Rectal smooth muscle tissue (tissue), 1 donor: ENCODE measurements around the gene CRAT.
"Not testable (repeated sequence)": the region's sequence is repeated elsewhere in the genome, so short reads cannot be mapped to it uniquely, and the experiment has no call there.

ENCODE experiments used
- H3K27ac ChIP-seq: one replicate; pipeline ENCODE4 v1.7.0; 2013; ENCODE audit warnings: low read depth, low read length, inconsistent platforms
- H3K27me3 ChIP-seq: one replicate; pipeline ENCODE4 v1.7.0; 2013; ENCODE audit warnings: low read length; ENCODE audit not compliant: control insufficient read depth, insufficient read depth
- H3K36me3 ChIP-seq: one replicate; pipeline ENCODE4 v1.7.0; 2013; ENCODE audit warnings: low read length; ENCODE audit not compliant: control insufficient read depth, insufficient read depth
- H3K4me1 ChIP-seq: one replicate; pipeline ENCODE4 v1.7.0; 2013; ENCODE audit warnings: low read length; ENCODE audit not compliant: control insufficient read depth, insufficient read depth
- H3K4me3 ChIP-seq: one replicate; pipeline ENCODE4 v1.7.0; 2013; ENCODE audit warnings: low read length
- H3K9ac ChIP-seq: one replicate; pipeline ENCODE4 v1.7.0; 2013; ENCODE audit warnings: low read length

CRAT gene

DNA sequence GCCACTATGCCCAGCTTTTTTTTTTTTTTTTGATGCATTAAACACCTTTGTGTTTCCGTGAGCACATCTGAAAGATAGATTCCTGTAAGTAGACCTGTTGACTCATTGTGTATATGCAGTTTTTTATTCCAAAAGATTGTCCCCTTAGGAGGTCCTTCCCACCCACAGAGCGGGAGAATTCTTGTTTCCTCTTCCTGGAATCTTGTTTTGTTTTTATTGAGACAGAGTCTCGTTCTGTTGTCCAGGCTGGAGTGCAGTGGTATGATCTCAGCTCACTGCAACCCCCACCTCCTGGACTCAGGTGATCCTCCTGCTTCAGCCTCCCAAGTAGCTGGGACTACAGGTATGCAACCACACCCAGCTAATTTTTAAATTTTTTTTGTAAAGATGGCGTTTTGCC is 8.2 kb upstream of the CRAT start:
- Histone ChIP-seq H3K9ac (no peak overlapping the region), H3K36me3 (peaks cover 12% of the 10 kb centered on the region), H3K4me1 (no peaks in the 10 kb centered on the region), H3K27ac (no peak overlapping the region), H3K4me3 (no peak overlapping the region), H3K27me3 (no peaks in the 10 kb centered on the region)

GRCh38 chr9:129113645-129114304 is 3.2 kb upstream of the CRAT start:
- no peaks in the 10 kb centered on the region for H3K36me3 ChIP-seq
- H3K4me1 ChIP-seq: peaks cover 8% of the 10 kb centered on the region
- H3K9ac ChIP-seq: no peak overlapping the region
- no peak overlapping the region for H3K4me3 ChIP-seq
- no peak overlapping the region for H3K27ac ChIP-seq
- no peaks in the 10 kb centered on the region for H3K27me3 ChIP-seq

GRCh38 chr9:129112526-129112925 is 1.9 kb upstream of the CRAT start:
- H3K4me3 ChIP-seq: peak overlapping the region; percentile 95
- not testable (repeated sequence) for H3K4me1 ChIP-seq, H3K9ac ChIP-seq, H3K36me3 ChIP-seq, H3K27me3 ChIP-seq, H3K27ac ChIP-seq

GRCh38 chr9:129111528-129112151 is 1.0 kb upstream of the CRAT start:
- peak overlapping the region; percentile 100 for H3K27ac ChIP-seq
- H3K4me3 ChIP-seq: peak overlapping the region; percentile 95
- H3K9ac ChIP-seq: peak overlapping the region; percentile 51
- peaks cover 8% of the 10 kb centered on the region for H3K4me1 ChIP-seq
- no peaks in the 10 kb centered on the region for H3K36me3 ChIP-seq
- H3K27me3 ChIP-seq: no peaks in the 10 kb centered on the region

DNA sequence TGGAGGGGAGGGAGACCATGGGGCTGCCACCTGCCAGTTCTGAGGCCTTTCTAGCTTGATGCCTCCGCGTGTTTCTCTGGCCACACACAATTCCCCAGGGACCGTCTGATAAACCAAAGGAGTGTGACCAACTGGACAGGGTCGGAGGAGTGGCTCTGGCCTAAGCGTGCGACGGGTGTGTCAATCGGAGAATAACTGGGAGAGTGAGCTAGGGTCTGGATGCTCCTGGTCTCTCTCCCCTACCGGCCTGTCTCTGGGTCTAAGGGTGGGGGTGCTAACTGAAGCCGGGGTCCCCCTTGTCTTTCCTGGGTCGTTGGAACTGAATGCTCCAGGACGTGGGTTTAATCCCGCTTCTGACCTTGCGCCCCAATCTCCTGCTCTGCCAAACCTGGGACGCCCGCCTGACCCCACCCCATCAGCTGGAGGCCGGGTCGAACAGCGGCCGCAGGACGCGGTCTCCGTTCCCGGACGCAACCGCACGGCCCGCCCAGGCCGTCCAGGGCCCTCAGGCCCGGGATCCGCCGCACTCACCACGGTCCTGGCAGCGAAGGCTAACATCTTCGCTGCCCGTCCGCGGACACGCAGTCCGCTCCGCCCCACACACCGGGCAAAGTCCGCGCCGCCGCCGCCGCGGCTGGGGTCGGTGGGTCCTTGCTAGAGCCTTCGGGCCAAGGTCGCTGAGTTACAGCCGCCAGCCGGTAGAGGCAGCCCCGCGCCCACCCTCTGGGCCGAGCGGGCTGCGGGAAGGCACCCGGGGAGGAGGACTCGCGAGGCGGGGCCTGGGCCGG is 447 bp downstream of the CRAT start:
- Histone ChIP-seq H3K4me1 (peaks cover 8% of the 10 kb centered on the region), H3K27ac (peak overlapping the region; percentile 100), H3K4me3 (peak overlapping the region; percentile 72), H3K27me3 (no peaks in the 10 kb centered on the region), H3K9ac (peak overlapping the region; percentile 58), H3K36me3 (peaks cover 5% of the 10 kb centered on the region)

DNA sequence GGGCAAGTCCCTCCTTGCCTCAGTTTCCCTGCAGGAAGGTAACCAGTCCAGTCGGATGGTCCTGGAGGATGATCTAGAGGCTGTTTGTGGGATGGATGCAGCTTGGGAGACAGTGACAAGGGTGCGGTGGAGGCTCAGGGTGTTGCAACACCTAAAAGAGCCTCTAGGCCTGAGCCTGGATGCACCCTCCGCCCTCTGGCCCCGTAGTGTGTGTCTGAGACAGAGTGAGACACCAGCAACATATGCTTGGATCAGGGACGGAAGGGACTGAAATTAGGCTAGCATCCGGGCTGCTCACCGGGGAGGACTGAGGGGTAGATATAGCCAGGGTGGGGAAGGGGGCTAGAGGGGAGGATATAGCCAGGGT is 1.1 kb downstream of the CRAT start:
- peaks cover 5% of the 10 kb centered on the region for H3K36me3 ChIP-seq
- H3K4me1 ChIP-seq: peaks cover 8% of the 10 kb centered on the region
- no peak overlapping the region for H3K9ac ChIP-seq
- H3K4me3 ChIP-seq: peak overlapping the region; percentile 44
- no peak overlapping the region for H3K27ac ChIP-seq
- H3K27me3 ChIP-seq: no peaks in the 10 kb centered on the region

GRCh38 chr9:129108805-129109536 is 1.6 kb downstream of the CRAT start:
- H3K27ac ChIP-seq: no peak overlapping the region
- H3K36me3 ChIP-seq: peaks cover 5% of the 10 kb centered on the region
- H3K4me1 ChIP-seq: peaks cover 8% of the 10 kb centered on the region
- H3K27me3 ChIP-seq: no peaks in the 10 kb centered on the region
- no peak overlapping the region for H3K4me3 ChIP-seq
- no peak overlapping the region for H3K9ac ChIP-seq

GRCh38 chr9:129108083-129108804 is 2.3 kb downstream of the CRAT start:
- H3K4me3 ChIP-seq: no peak overlapping the region
- H3K4me1 ChIP-seq: peaks cover 8% of the 10 kb centered on the region
- H3K27ac ChIP-seq: no peak overlapping the region
- peaks cover 5% of the 10 kb centered on the region for H3K36me3 ChIP-seq
- no peaks in the 10 kb centered on the region for H3K27me3 ChIP-seq
- no peak overlapping the region for H3K9ac ChIP-seq

- no peaks in the 10 kb centered on the region for H3K27me3 ChIP-seq
- no peak overlapping the region for H3K4me3 ChIP-seq
- peaks cover 5% of the 10 kb centered on the region for H3K36me3 ChIP-seq
- no peak overlapping the region for H3K9ac ChIP-seq
- H3K27ac ChIP-seq: no peak overlapping the region
- H3K4me1 ChIP-seq: peaks cover 8% of the 10 kb centered on the region
Measured at GRCh38 chr9:129107651-129108050, 2.9 kb downstream of the CRAT start.

DNA sequence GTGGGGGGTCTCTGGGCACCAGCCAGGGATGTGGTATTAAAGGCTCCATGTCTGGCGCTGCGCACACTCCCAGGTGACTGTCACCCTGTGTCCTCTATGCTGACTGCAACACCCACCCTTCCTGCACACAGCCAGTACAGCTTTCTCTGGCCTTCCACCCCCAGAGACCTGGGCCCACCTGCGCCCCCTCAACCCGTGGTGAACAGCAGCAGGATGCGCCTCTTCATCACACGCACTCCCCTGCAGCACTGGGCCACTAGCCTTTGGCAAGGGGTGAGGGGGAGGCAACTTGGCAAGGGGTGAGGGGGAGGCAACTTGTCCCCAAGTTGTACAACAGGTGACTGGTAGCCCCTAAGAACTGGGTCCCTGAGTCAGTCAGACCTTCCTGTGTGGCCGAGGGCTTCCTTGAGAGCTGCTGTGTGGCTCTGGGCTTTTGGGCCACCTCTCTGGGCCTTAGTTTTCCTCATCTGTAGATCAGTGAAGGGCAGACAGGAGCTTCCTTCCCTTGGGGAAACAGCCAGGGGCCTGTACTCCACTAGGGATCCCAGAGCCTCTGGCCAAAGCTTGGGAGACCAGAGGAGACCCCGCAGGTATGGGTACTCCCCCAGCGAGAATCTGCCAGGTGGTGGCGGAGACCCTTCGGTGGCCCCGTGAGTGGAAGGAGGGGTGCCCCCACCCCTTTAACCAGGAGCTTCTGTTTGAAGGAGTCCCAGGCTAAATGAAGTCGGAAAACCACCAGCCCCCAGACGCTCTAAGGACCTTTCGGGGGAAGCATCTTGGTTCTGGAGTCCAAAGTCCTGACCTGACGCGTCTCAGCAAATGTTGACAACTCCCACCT is 4.5 kb downstream of the CRAT start:
- no peak overlapping the region for H3K27ac ChIP-seq
- no peak overlapping the region for H3K9ac ChIP-seq
- H3K27me3 ChIP-seq: no peaks in the 10 kb centered on the region
- H3K4me3 ChIP-seq: no peak overlapping the region
- peaks cover 8% of the 10 kb centered on the region for H3K4me1 ChIP-seq
- peaks cover 5% of the 10 kb centered on the region for H3K36me3 ChIP-seq

DNA sequence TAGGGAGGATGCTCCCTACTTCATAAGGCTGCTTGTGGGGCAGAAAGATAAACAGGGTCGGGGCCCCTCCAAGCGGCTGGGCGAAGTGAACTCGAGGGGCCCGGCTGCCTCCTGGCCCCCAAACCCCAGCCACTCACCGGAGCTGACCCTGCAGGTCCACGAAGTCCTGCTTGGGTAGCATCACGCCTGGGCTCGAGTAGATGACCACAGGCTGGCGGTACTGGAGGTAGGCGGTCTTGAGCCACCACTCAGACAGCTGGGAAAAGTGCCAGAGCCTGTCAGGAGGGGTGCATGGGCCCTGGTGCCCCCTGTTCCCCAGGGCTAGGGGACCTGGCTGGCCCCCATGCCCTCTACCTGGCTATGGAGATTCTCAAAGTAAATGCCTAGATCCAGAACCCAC is 6.5 kb downstream of the CRAT start:
- Histone ChIP-seq H3K36me3 (peaks cover 5% of the 10 kb centered on the region), H3K27ac (no peak overlapping the region), H3K4me3 (no peak overlapping the region), H3K27me3 (no peaks in the 10 kb centered on the region), H3K4me1 (peaks cover under 1% of the 10 kb centered on the region), H3K9ac (no peak overlapping the region)
